Measurements from ENCODE around the gene DNAJB5.
A peak's percentile ranks its signal among the peaks of the same experiment; 100 is the strongest.

The DNAJB5 gene

GRCh38 chr9:34985311-34985899 lies 4.1 kb upstream of the DNAJB5 start:
- peak; percentile 62 for DNase-seq

- peak; percentile 56 for DNase-seq
These were observed 3.0 kb upstream of the DNAJB5 start for GRCh38 chr9:34986540-34987047.

GRCh38 chr9:34987160-34987901 lies 2.2 kb upstream of the DNAJB5 start:
- DNase-seq = no peak

- peak; percentile 29 for DNase-seq
These were observed 1.1 kb upstream of the DNAJB5 start for GRCh38 chr9:34988218-34989002.

GRCh38 chr9:34989946-34990635 lies 546 bp downstream of the DNAJB5 start:
- DNase-seq = peak; percentile 26

- DNase-seq = no peak
These were observed 1.5 kb downstream of the DNAJB5 start for GRCh38 chr9:34990908-34991606.

- no peak for DNase-seq
These were observed 2.2 kb downstream of the DNAJB5 start for GRCh38 chr9:34991607-34992375.

- DNase-seq = peak; percentile 35
These were observed 2.9 kb downstream of the DNAJB5 start for GRCh38 chr9:34992376-34992951.

- DNase-seq = no peak
These were observed 4.1 kb downstream of the DNAJB5 start for GRCh38 chr9:34993502-34994259.

GRCh38 chr9:34994260-34994899 lies 4.8 kb downstream of the DNAJB5 start:
- DNase-seq = no peak

- DNase-seq = no peak
These were observed 5.5 kb downstream of the DNAJB5 start for GRCh38 chr9:34994900-34995669.

GRCh38 chr9:34995670-34996060 lies 6.1 kb downstream of the DNAJB5 start:
- no peak for DNase-seq

- no peak for DNase-seq
These were observed 6.8 kb downstream of the DNAJB5 start for GRCh38 chr9:34996181-34996904.

GRCh38 chr9:34996905-34997279 lies 7.3 kb downstream of the DNAJB5 start:
- no peak for DNase-seq

- no peak for DNase-seq
These were observed 7.8 kb downstream of the DNAJB5 start for GRCh38 chr9:34997379-34997781.

- no peak for DNase-seq
These were observed 8.7 kb downstream of the DNAJB5 start for GRCh38 chr9:34998266-34998665.

GRCh38 chr9:34999576-34999975 lies 10.0 kb downstream of the DNAJB5 start:
- no peak for DNase-seq

- no peak for DNase-seq
These were observed 11.2 kb downstream of the DNAJB5 start for GRCh38 chr9:35000535-35001284.
